Measurements from ENCODE around the gene PTPN4.

PTPN4 gene

DNA sequence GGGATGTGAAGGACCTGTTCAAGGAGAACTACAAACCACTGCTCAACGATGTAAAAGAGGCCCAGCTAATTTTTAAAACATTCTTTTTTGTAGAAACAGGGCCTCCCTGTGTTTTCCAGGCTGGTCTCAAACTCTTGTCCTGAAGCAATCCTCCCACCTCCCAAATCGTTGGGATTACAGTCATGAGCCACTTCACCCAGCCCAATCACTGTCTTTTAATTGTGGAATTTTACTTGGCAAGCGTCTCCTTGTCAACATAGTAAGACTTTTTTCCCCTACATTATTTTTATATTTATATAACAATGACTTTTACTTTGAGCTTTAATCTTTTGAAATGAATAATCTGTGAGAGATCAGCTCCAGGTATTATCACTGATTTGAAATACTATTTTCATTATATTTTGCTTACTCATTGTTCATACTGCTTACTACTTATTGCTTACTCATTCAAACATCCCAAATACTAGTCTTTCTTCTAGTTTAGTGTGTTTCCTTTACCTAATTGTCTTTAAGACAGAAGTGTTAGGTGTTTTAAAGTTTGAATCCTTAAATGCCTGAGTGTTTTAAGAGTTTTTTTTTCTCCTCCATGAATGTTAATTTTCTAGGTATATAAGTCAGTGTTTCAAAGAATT lies 48.9 kb downstream of the PTPN4 start:
- no peak for DNase-seq (ENCODE audit: low spot score)

DNA sequence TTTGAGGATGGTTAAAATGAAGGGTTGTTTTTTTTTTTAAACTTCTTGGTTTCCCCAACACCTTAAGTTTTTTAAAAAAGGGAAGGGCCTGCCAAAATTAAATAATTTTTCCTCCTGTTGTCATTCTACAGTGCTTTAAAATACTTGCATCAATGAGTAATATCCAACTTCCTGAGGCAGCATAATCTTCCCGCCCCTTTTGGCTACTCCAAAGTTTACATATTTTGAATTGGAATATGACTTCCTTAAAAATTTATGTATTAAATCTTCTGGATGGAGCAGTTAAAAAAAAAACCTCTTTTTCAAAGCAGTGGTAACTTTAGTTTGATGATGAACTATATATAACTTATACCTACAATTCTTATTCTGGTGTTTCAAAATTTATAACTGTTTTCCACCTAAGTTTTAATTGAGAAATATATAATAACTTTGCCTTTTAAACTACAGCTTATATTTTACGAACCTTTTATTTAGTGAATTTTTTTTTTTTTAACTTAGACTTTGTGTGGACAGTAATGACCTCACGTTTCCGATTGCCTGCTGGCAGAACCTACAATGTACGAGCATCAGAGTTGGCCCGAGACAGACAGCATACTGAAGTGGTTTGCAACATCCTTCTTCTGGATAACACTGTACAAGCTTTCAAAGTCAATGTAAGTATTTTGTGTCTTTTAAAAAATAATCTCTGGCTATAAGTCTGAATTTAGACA lies 49.8 kb downstream of the PTPN4 start:
- DNase-seq (ENCODE audit: low spot score): no peak

DNA sequence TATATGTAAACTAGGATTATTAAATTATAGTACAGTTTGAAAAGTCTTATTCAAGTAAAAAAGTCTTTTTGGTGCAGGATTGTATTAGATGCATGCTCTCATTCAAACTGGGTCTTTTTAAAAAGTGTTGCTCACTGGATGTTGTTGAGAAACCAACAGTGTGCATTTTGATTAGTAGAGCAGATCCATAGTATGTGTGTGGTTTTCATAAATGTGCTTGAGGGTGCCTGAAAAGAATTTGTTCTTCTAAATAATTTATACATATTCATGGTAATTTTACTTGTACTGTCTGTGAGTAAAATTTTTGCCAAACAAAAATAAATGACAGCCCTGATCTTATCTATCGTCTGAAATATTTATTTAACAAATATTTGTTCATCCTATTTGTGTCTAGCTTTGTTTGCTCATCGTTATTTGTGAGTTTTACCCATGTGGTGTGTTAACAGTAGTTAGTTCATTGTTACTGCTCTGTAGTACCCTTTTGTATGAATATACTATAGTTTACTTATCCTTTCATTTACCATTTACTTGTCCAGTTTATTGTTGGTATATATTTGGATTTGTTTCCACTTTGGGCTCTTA lies 50.4 kb downstream of the PTPN4 start:
- DNase-seq (ENCODE audit: low spot score): no peak

DNA sequence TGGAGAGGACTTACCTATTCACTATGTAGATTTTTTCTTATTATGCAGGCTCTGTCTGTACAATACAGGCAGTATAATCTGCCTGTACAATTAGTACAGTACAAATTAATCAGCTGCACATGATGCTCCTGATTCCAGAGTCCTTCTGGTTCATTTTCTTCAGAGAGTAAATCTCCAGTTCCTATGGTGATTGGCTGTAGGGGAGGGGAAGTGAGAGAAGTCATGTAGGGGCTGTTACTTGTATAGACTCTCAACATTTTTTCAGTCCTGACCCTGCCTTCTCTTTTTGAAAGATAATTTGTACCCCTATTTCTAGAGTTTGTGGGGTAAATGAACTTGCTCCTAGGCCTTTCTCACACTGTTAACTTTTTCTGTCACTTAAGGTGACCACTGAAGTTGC lies 54.5 kb downstream of the PTPN4 start:
- DNase-seq (ENCODE audit: low spot score): no peak

DNA sequence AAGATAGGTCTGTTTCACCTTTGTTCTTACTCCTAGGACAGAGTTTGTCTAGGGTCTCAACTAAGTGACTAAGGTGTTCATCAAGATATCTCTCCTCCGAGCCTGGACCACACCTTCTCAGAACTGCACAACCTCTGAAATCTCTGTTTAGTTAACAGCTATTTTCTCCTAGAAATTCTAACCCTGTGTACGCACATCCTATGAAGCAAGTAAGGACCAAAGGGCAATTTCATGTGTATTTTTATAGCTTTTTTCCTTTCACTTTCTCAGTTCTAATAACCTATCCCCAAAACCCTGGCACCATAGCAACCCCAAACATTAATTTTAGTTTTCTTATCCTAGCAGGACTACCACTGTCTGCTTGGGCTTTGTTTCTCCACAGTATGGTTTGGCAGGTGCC lies 59.1 kb downstream of the PTPN4 start:
- DNase-seq (ENCODE audit: low spot score): no peak

DNA sequence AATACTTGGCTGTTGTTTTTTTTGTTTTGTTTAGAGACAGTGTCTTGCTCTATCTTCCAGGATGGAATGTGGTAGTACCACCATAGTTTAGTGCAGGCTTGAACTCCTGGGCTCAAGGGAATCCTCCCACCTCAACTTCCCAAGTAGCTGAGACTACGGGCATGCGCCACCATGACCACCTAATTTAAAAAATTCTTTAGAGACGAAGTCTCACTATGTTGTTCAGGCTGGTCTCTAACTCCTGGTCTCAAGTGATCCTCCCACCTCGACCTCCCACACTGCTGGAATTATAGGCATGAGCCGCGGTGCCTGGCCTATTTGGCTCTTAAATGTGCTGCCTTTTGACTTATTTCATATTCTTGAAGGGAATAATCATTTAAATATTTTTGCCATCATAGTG lies 60.1 kb downstream of the PTPN4 start:
- no peak for DNase-seq (ENCODE audit: low spot score)

DNA sequence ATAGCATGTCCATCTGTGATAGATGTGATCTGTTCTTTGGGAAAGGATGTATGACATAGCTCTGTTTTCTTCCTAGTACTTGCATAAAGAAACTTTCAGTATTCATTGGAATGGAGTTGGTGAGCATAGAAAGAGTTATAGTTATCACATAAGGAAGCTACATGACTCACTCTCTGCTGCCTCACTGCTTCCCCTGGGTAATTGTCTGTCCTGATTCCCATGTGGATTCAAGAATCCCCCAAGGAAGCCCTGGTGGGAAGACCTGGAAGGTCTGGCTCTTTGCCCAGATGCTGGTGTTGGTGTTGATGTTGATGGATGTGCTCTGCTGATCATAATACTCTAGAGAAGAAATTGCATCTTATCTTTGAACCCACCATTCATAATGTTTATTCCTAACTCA lies 60.6 kb downstream of the PTPN4 start:
- DNase-seq (ENCODE audit: low spot score): no peak

DNA sequence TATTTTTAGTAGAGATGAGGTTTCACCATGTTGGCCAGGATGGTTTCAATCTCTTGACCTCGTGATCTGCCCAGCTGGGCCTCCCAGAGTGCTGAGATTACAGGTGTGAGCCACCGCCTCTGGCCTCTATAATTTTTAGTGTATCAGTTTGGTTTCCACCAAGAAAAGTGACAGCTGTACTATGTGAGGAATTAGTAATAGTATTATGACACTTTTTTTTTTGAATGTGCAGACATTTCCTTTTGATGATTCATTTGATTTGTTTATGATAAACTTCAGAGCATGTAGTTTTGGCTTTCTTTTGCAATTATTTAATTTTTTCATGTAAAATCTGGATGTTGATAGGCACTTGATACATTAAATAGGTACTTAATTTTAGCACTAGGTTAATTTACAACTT lies 61.5 kb downstream of the PTPN4 start:
- DNase-seq (ENCODE audit: low spot score): peak; percentile 18

DNA sequence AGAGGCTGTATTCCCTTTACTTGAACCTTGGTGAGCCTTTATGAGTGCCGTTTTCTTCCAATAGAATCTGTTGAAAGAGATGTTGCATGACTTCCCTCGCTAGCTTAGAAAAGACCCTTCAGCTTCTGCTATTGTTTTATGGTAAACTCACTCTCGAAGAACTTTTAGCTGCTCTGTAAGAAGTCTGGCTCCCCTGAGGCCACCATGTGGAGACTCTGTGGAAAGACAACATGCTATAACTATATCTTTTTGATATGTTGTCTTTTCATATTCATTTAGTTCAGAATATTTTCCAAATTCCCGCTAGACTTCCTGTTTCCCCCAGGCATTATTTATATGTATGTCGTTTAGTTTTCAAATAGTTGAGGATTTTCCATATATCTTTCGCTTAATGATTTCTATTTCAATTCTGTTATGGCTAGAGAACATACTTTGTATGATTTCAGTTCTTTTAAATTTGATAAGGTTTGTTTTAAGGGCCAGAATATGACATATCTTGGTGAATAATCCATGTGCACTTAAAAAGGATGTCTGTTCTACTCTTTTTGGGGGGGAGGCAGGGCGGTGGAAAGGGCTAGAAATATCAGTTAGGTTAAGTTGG lies 64.1 kb downstream of the PTPN4 start:
- peak; percentile 24 for DNase-seq (ENCODE audit: low spot score)

DNA sequence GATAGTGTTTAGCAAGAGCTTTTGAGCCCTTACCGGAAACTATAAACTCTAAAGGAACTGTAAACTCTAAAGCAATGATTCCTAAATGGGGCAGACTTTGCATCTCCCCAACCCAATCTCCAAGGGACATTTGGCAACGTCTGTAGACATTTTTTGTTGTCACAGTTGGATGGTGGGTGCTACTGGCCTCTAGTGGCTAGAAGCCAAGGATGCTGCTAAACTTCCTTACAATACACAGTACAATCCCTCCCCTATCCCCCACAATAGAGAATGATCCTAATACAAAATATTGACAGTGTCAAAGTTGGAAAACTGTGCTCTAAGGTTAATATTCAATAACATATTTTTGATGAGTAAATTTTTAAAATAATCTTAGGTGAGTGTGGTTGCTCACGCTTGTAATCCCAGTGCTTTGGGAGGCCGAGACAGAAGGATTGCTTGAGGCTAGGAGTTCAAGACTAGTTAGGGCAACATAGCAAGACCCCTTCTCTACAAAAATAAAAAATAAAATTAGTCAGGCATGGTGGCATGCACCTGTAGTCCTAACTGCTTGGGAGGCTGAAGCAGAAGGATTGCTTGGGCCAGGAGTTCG lies 66.7 kb downstream of the PTPN4 start:
- peak; percentile 37 for DNase-seq (ENCODE audit: low spot score)

DNA sequence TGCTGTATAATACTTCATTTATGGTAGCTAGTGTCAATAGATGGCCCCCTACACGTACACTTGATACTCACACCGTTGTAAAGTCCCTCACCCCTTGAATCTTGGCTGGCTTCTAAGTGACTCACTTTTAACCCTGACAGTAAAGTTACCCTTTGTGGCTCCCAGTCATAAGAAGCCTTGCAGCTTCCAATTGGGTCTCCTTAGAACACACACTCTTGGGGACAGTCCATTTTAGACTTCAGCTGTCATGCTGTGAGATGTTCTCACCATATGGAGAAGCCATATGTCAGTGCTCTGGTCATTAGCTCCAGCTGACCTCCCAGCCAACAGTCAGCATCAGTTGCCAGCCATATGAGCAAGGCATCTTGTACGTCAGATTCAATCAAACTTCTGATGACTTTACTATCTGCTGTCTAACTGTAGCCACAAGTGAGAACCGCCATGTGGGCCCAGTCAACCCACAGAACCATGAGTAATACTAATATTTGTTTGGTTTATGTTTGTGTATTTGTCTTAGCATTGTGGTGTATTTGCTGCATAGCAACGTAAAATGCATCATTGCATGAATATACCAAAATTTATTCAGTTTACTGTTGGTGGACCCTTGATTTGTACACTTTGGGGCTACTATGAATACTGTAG lies 68.3 kb downstream of the PTPN4 start:
- DNase-seq (ENCODE audit: low spot score): peak; percentile 8

DNA sequence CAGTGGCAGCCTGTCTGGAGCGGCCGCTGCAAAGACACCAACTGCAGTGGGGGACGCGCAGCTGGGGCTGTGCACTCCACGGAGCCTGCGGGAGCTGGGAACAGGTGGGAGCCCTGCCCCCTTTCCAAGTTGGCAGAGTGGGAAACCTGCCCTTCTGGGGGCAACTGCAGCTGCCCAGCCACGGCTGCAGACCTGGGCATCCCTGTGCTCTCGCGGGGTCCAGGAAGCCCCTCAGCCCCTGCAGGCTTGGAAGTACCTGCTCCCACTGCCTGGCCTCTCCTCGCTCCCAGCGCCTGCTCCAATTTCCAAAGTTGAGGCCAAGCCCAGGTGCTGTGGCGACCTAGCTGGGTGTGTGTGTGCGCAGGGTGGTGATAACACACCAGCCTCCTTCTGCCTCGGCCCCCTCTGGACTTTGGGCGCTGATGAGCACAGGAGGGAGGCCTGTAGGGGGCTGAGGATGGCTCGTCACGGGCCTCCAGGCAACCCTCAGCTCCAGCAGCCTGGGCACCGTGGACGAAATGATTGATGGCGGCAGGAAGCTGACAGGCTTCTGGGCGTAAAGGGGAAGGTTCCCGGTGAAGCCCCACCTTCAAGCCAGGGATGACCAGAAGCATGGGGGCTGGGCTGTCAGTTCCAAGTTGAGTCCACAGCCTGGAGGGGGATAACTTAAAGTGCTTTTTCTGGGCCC lies 76.9 kb downstream of the PTPN4 start:
- DNase-seq (ENCODE audit: low spot score): no peak

DNA sequence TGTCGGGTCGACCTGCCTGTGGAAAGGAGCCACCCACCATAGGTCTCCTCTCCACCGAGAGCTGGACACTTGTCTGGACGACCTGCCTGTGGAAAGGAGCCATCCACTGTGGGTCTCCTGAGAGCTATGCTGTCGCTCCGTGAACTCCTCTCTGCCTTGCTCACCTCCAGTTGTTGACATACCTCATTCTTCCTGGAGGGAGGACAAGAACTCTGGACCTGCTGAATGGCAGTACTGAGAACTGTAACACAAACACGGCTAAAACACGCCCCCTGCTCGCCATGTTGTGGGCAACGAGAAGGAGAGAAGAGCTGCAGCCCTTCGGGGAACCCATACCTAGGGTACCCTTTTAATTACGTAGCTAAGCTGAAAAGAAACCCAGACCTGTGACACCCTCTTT lies 77.6 kb downstream of the PTPN4 start:
- DNase-seq (ENCODE audit: low spot score): no peak

DNA sequence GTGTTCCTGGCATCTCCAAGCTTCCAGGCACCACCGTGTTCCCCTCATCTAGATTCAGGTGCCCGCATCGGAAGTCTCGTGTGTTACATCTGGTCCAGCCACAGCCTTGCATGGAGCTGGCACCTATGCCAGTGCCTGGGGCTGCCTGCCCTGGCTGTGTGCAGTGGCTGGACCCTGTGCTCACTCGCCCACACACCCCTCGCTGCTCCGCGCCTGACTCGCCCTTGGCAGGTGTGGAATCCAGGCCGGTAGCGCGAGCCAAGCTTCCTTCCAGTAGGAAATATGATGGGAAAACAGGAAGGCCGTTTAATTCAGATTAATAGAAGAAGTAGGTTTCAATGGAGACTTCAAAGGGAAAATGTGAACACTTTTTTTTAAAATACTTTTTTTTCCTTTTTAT lies 78.0 kb downstream of the PTPN4 start:
- DNase-seq (ENCODE audit: low spot score): no peak

DNA sequence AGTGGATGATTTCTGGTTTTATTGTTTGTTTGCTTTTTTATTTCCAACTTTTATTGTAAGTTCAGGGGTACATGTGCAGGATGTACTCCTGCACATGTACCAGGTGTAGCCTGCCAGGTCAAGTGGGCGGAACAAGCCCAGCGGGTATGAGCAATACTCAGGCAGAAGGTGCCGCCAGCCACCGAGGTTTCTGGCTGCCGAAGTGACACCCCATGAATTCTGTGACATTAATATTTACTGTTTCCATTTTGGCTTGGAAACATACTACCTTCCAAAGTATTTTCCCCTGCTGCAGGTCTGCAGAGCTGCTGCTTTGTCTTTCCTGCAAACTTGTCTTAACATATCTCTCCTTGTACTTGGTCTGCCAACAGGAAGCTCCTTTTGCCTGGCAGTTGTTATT lies 78.5 kb downstream of the PTPN4 start:
- DNase-seq (ENCODE audit: low spot score): no peak

DNA sequence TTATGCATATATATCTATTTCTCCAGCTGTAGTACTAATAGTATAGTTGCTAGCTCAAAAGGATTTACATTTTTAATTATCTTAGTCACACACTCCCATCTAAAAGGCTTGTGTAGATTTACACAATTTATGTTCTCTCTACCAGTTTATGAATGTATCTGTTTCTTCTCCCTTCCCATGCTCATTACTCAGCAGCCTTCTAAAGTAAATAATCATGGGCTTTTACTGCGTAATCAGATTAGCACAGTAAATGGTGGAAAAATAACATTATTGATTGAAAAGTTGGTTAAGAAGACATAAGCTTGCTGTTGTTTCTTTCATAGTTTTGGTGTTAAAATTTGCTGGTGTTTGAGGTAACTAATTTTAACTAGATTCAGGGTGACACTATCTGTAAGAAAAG lies 81.8 kb downstream of the PTPN4 start:
- DNase-seq (ENCODE audit: low spot score): no peak

DNA sequence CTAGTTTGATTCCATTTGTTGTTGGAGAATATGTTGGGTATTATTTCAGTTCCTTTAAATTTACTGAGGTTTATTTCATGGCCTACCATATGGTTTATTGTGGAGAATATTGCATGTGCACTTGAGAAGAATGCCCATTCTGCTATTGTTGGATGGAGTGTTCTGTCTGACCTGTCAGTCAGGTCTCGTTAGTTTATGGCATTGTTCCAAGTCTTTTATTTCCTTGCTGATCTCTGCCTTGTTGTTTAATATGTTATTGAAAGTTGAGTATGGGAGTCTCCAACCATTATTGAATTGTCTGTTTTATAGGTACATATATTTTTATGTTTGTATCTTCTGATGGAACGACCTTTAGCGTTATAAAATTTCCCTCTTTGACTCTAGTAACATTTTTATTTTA lies 86.3 kb downstream of the PTPN4 start:
- no peak for DNase-seq (ENCODE audit: low spot score)

DNA sequence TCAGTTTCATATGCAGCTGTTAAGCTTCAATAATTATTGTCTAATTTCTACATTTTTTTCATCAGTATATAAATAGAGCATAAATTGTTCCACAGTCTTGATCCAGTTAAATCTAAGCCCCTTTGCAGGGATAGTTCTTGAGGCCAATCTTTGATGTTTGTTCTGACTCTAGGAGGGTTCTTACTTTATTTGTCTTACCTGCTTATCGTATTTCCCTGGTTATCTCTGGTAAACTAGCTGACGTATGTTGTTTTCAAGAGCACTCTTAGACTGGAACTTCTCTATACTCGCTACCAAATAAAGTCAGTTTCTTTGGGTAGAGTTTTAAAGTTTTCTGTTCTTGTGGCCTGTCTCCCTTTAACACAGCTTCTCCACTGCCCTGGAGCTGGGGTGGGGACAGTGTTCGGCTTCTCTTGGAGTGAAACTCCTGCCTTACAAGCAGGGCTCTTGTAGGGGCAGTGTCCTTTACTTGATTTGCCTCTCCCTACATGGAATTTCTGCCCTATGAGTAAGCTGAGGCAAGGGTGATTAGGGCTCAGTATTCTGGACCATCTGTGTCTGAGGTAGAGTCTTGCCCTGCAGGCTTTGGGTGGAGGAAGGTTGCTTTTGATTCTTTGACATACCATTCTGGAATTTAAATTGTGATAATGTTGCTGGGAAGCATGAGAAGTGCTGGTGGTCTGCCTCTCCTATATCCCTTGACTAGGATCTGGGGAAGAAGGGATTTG lies 90.3 kb downstream of the PTPN4 start:
- DNase-seq (ENCODE audit: low spot score): no peak

DNA sequence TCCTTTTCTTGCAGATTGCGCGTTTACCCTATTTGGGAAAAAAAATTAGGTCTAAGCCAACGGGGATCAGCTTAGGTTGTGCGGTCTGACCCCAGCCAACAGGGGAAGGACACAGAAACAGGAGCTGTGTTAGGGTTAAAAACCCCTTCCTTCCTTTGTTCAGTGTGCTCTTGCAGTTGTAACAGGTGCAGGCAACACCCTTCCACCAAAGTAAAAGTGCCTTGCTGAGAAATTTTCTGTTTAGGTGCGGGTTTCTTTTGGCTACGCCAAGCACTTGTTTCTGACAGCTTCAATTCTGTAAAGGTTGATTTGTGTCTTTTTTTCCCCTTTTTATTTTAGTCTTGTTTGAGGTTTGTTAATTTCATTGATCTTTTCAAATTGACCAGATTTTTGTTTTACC lies 92.5 kb downstream of the PTPN4 start:
- DNase-seq (ENCODE audit: low spot score): no peak

DNA sequence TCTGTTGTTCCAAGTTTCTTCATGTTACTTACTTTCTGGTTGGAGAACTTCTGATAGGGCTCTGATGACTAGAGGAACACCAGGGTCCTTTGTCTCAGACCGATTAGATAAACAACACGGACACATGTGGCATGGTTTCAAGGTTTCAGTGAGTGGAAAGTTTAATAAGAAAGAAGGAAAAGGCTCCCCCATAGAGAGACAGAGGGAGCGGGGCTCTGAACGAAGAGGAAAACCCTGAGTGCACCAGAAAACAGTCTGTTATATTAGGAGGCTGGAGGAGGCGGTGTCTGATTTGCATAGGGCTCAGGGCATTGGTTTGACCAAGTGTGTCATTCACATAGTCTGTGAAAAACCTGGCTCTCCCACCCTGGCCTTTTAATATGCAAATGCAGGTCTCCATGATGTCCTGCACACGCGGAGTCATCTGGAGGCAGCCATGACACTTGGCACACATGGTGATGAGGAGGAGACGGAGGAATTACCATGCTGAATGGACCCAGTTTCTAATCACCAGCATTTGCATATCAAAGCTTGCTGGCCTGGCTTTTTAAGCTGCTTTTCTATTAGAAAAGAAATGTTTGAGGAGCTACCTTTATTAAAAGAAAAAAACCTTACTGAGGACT lies 94.2 kb downstream of the PTPN4 start:
- DNase-seq (ENCODE audit: low spot score): no peak

DNA sequence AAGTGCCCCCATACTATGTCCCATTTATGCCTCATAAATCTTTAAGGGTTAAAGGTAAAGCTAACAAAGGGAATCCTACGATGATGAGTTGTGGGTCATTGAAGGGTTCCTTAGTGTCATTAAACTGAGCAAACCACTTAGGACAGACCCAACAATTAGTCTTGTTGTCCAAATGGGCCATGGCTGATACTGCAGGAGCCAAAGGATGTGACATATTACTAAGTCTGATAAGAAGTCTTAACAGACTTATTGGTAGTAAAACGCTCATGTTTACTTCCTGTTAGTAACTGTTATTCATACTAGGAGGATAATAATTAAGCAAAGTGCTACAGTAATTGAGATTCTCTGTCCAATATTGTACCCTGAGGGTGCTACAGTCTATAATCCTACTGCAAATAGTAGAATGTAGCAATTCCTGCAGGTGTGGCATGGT lies 96.8 kb downstream of the PTPN4 start:
- no peak for DNase-seq (ENCODE audit: low spot score)
